ENCODE results near the gene TSC1. TPM values are rescaled to one million over a fixed set of nuclear protein-coding genes. Genes with fewer than 3 reads are reported as not detected.

Gene TSC1
- total and polyA plus RNA-seq, 2 donors (not counting 3 experiments of a cell fraction or from before 2014, with no cell fraction given), result 43.9 to 51.2 TPM

- peak overlapping the region; percentile 77 for H3K9ac ChIP-seq (replicated peaks; ENCODE audit: extremely low read depth, insufficient read depth, low read length)
Observed at GRCh38 chr9:132945186-132946130, 1.0 kb upstream of the TSC1 start.

More at GRCh38 chr9:132945186-132946130, 1.0 kb upstream of the TSC1 start:
- FAIRE-seq (no peak), DNase-seq (ENCODE audit: low read depth, low spot score) (no peak)
- Histone ChIP-seq H3K36me3 (ENCODE audit: control insufficient read depth in 2 of 2, extremely low read depth in 1 of 2, insufficient read depth in 2 of 2, low read length in 2 of 2) (no peaks in the 10 kb centered on the region), H2AFZ (ENCODE audit: low read depth, low read length) (peak overlapping the region; percentile 95), H3K79me2 (ENCODE audit: control insufficient read depth, insufficient read depth, low read length) (peaks cover 32% of the 10 kb centered on the region), H4K20me1 (replicated peaks; ENCODE audit: control insufficient read depth, extremely low read depth, insufficient read depth, low read length) (no peaks in the 10 kb centered on the region), H3K27me3 (ENCODE audit: control insufficient read depth in 2 of 2, insufficient read depth in 2 of 2, low read length in 2 of 2) (no peaks in the 10 kb centered on the region), H3K4me3 (replicated peaks in 1 of 3; ENCODE audit: insufficient read depth in 1 of 3, low read depth in 1 of 3, low read length in 3 of 3) (peak overlapping the region; percentile 66 to 100 (median 68)), H3K9me1 (replicated peaks; ENCODE audit: control insufficient read depth, extremely low read depth, insufficient read depth, low read length) (no peaks in the 10 kb centered on the region), H3K27ac (ENCODE audit: insufficient read depth, low read depth, low read length) (peak overlapping the region; percentile 75), H3K9me3 (replicated peaks; ENCODE audit: control insufficient read depth, insufficient read depth, low read length) (no peaks in the 10 kb centered on the region), H3K4me1 (ENCODE audit: control insufficient read depth, extremely low read depth, insufficient read depth, low read length) (peaks cover 8% of the 10 kb centered on the region), H3K4me2 (ENCODE audit: insufficient read depth, low read length) (peak overlapping the region; percentile 76)
- CTCF ChIA-PET, result interaction anchor here (0.7 to 2.6 kb wide), 7 partner anchors 11 to 176 kb away, joined by 3 to 13 read pairs (median 4); partner anchors contain the start of gene GTF3C5
- intact Hi-C loops (cut with micrococcal nuclease) (loop anchor here (2.0 to 10.0 kb wide), 2 partner anchors 67 to 271 kb away; partner anchors contain the start of genes AK8, GTF3C4 and SPACA9), dilution Hi-C loops (cut with MboI; ENCODE audit: extremely low pct_ligation_motif_present, low sequenced_read_pairs) (no loop called here)
- TF ChIP-seq CTCF (IDR thresholded peaks at IDR 0.05; ENCODE audit: extremely low read depth in 1 of 2, insufficient read depth in 1 of 2, low read depth in 1 of 2, low read length in 2 of 2) (no peak), POLR2AphosphoS5 (IDR thresholded peaks at IDR 0.05; ENCODE audit: insufficient read depth, low read depth, low read length) (no peak), FOS (IDR thresholded peaks at IDR 0.05; ENCODE audit: borderline replicate concordance, insufficient read depth, low read length) (no peak), EZH2 (IDR thresholded peaks at IDR 0.05; ENCODE audit: borderline replicate concordance, low read depth, low read length, severe bottlenecking) (no peak), GATA2 (IDR thresholded peaks at IDR 0.05; ENCODE audit: insufficient read depth, insufficient read length, low read depth, low read length) (no peak)
- TSS peak; percentile 96 for BruUV-seq (replicated peaks)
- POLR2A ChIA-PET, result interaction anchor here (0.8 to 1.4 kb wide), 2 partner anchors 8 to 85 kb away, joined by 3 to 5 read pairs; no protein-coding TSS in a partner anchor
